Islet precursor cell (in vitro differentiated cells): ENCODE results near the gene TDRKH.
"Not testable (repeated sequence)": the region's sequence is repeated elsewhere in the genome, so short reads cannot be mapped to it uniquely, and the experiment has no call there.

ENCODE experiments used
- DNase-seq: peaks from one replicate; pipeline ENCODE4 v3.0.0-alpha.2; 2018

Gene TDRKH

GRCh38 chr1:151760597-151761385 lies 29.5 kb downstream of the TDRKH start:
- DNase-seq = no peak

- no peak for DNase-seq
Observed at GRCh38 chr1:151759241-151759640, 31.1 kb downstream of the TDRKH start.

- DNase-seq = no peak
Observed at GRCh38 chr1:151756291-151756690, 34.0 kb downstream of the TDRKH start.

- DNase-seq = no peak
Observed at GRCh38 chr1:151741516-151741915, 48.8 kb downstream of the TDRKH start.

GRCh38 chr1:151739590-151740355 lies 50.5 kb downstream of the TDRKH start:
- peak; percentile 86 for DNase-seq

GRCh38 chr1:151737479-151737878 lies 52.8 kb downstream of the TDRKH start:
- no peak for DNase-seq

- DNase-seq = no peak
Observed at GRCh38 chr1:151737026-151737425, 53.3 kb downstream of the TDRKH start.

GRCh38 chr1:151733995-151734394 lies 56.3 kb downstream of the TDRKH start:
- not testable (repeated sequence) for DNase-seq

- DNase-seq = no peak
Observed at GRCh38 chr1:151733126-151733525, 57.2 kb downstream of the TDRKH start.

GRCh38 chr1:151729966-151730291 lies 60.4 kb downstream of the TDRKH start:
- DNase-seq = no peak

- DNase-seq = no peak
Observed at GRCh38 chr1:151729157-151729965, 60.9 kb downstream of the TDRKH start.

- peak; percentile 58 for DNase-seq
Observed at GRCh38 chr1:151728151-151729054, 61.9 kb downstream of the TDRKH start.

- peak; percentile 32 for DNase-seq
Observed at GRCh38 chr1:151723726-151724370, 66.5 kb downstream of the TDRKH start.
